DOHH2 (cell line): ENCODE results near the gene KDM6A.

Experiments
- H3F3A ChIP-seq: fragments of 200-600 bp; sonication (generic), shearing (Covaris generic); 2 replicates; pipeline ENCODE4 v1.6.0; 2016; ENCODE audit warnings: antibody characterized with exemption, mild to moderate bottlenecking; ENCODE audit not compliant: control insufficient read depth, insufficient read depth
- H3K27ac ChIP-seq: fragments of 200-600 bp; sonication (generic); 2 replicates; pipeline ENCODE4 v1.5.1; 2014; ENCODE audit warnings: low read depth, mild to moderate bottlenecking, low read length, moderate library complexity
- H3K27me3 ChIP-seq: fragments of 200-600 bp; sonication (generic); 2 replicates; pipeline ENCODE4 v1.6.1; 2014; ENCODE audit warnings: mild to moderate bottlenecking, low read length, mixed read lengths; ENCODE audit not compliant: control insufficient read depth
- H3K36me3 ChIP-seq: fragments of 200-600 bp; sonication (generic); 2 replicates; pipeline ENCODE4 v1.6.1; 2014; ENCODE audit warnings: mild to moderate bottlenecking, low read length, moderate library complexity, mixed read lengths; ENCODE audit not compliant: control insufficient read depth
- H3K4me1 ChIP-seq: fragments of 200-600 bp; sonication (generic); 2 replicates; pipeline ENCODE4 v1.6.1; 2014; ENCODE audit warnings: mild to moderate bottlenecking, low read length, mixed read lengths; ENCODE audit not compliant: control insufficient read depth
- H3K4me2 ChIP-seq: fragments of 200-600 bp; sonication (generic); 2 replicates; pipeline ENCODE4 v1.6.0; 2014; ENCODE audit warnings: mild to moderate bottlenecking, low read length, moderate library complexity
- H3K4me3 ChIP-seq: fragments of 200-600 bp; sonication (generic); 2 replicates; pipeline ENCODE4 v1.5.1; 2014; ENCODE audit warnings: mild to moderate bottlenecking, low read length, mixed read lengths
- H3K79me2 ChIP-seq: fragments of 200-600 bp; sonication (generic); 2 replicates; pipeline ENCODE4 v1.6.1; 2014; ENCODE audit warnings: mild to moderate bottlenecking, low read length, mixed read lengths; ENCODE audit not compliant: control insufficient read depth
- H3K9me2 ChIP-seq: fragments of 200-600 bp; sonication (generic); replicated peaks from 2 replicates; pipeline ENCODE4 v1.6.1; 2014; ENCODE audit warnings: mild to moderate bottlenecking, low read length, mixed read lengths; ENCODE audit not compliant: control insufficient read depth
- H3K9me3 ChIP-seq: fragments of 200-600 bp; sonication (generic); 2 replicates; pipeline ENCODE4 v1.6.1; 2014; ENCODE audit warnings: antibody characterized with exemption, low read length, mixed read lengths; ENCODE audit not compliant: control insufficient read depth, insufficient read depth
- H4K20me1 ChIP-seq: fragments of 200-600 bp; sonication (generic); 2 replicates; pipeline ENCODE4 v1.6.0; 2014; ENCODE audit warnings: low read depth, mild to moderate bottlenecking, antibody characterized with exemption, low read length, moderate library complexity; ENCODE audit not compliant: control insufficient read depth, insufficient read depth
- EZH2phosphoT487 ChIP-seq: fragments of 200-600 bp; sonication (generic); IDR thresholded peaks from 2 replicates; pipeline ENCODE4 v1.6.1; 2017; ENCODE audit warnings: borderline replicate concordance, mild to moderate bottlenecking, antibody characterized with exemption, low read length, moderate library complexity, mixed read lengths
- TF ChIP-seq, protein P1 (sequence below): fragments of 200-600 bp; sonication (generic); IDR thresholded peaks from one replicate; pipeline ENCODE4 v1.5.1; 2014; ENCODE audit warnings: antibody characterized with exemption, mild to moderate bottlenecking, low read depth, low read length; ENCODE audit not compliant: poor library complexity, severe bottlenecking

KDM6A gene

DNA sequence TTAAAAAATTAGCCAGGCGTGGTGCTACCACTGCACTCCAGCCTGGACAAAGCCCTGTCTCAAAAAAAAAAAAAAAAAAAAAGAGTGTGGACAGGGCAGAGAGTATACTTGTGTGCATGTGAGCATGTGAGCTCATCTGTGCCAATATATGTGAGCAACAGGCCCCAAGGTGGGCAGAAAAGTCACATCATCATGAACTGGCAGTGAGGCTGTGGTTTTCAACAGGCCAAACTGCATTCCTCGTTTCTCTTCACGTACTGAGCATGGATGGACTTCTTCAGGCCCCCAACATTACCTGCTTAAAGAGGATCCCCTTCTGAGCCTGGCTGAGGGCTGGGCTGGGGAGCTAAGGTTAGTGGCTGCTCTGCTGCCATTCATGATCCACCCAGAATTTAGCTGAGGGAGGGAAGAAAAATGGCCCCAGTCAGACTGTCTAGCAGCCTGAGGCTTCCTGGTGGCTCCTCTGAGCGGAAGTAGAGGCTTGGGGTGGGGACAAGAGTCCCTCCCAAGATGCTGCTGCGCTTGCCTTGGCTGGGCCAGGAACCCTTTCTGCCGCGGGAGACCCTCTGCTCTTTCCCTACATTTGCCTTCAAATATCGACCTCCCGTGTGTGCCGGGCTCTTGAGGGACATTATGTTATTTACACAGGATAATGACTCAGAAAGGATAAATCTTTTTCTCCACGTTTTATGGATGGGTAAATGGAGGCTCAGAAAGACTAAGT lies 272.7 kb downstream of the KDM6A start:
- Histone ChIP-seq H3K4me1 (no peaks in the 10 kb centered on the region), H3K4me2 (no peak overlapping the region), H3K9me2 (no peaks in the 10 kb centered on the region), H3K79me2 (no peaks in the 10 kb centered on the region), H3K27ac (no peak overlapping the region), H3K9me3 (no peaks in the 10 kb centered on the region), H3K27me3 (no peaks in the 10 kb centered on the region), H3F3A (no peaks in the 10 kb centered on the region), H3K36me3 (no peaks in the 10 kb centered on the region), H3K4me3 (no peak overlapping the region), H4K20me1 (no peaks in the 10 kb centered on the region)
- TF ChIP-seq, protein P1, sequence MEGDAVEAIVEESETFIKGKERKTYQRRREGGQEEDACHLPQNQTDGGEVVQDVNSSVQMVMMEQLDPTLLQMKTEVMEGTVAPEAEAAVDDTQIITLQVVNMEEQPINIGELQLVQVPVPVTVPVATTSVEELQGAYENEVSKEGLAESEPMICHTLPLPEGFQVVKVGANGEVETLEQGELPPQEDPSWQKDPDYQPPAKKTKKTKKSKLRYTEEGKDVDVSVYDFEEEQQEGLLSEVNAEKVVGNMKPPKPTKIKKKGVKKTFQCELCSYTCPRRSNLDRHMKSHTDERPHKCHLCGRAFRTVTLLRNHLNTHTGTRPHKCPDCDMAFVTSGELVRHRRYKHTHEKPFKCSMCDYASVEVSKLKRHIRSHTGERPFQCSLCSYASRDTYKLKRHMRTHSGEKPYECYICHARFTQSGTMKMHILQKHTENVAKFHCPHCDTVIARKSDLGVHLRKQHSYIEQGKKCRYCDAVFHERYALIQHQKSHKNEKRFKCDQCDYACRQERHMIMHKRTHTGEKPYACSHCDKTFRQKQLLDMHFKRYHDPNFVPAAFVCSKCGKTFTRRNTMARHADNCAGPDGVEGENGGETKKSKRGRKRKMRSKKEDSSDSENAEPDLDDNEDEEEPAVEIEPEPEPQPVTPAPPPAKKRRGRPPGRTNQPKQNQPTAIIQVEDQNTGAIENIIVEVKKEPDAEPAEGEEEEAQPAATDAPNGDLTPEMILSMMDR = no peak
- no peak for TF ChIP-seq EZH2phosphoT487

DNA sequence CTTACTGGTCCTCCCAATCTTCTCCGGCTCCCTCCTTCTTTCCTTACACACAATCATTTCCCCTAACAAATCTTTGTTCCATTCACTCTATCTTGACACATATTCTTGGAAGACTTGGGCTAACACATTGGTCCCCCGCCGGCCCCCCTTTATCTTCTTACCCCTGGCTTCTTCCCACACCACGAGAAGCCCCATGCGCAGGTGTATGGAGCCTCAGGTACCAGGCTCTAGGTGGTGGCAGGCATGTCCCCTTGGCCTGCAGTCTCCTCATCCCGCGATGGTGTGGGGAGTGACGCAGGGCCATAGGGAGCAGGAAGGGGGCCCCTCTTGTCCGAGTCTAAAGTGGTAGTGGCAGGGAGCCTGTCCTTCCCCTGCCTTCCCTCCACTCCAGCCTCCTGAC lies 277.8 kb downstream of the KDM6A start:
- H3K9me3 ChIP-seq = no peaks in the 10 kb centered on the region
- no peaks in the 10 kb centered on the region for H4K20me1 ChIP-seq
- no peaks in the 10 kb centered on the region for H3F3A ChIP-seq
- TF ChIP-seq EZH2phosphoT487 = no peak
- TF ChIP-seq, protein P1 = no peak
- no peaks in the 10 kb centered on the region for H3K27me3 ChIP-seq
- no peak overlapping the region for H3K4me2 ChIP-seq
- no peaks in the 10 kb centered on the region for H3K4me1 ChIP-seq
- no peak overlapping the region for H3K27ac ChIP-seq
- no peak overlapping the region for H3K4me3 ChIP-seq
- H3K9me2 ChIP-seq = no peaks in the 10 kb centered on the region
- no peaks in the 10 kb centered on the region for H3K79me2 ChIP-seq
- no peaks in the 10 kb centered on the region for H3K36me3 ChIP-seq

DNA sequence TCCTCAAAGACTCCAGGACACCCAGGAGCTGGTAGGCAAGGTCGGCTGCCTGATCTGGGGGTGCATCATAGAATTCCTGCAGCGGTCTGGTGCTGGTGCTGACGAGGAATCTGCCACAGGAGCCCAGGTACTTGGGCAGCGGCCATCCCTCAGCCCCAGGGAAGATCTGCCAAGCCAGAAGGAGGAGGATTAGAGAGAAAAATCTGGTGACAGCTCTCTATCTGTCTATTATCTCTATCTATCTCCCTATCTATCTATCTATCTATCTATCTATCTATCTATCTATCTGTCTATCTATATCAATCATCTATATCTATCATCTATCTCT lies 281.0 kb downstream of the KDM6A start:
- Histone ChIP-seq H3K36me3 (no peaks in the 10 kb centered on the region), H3K9me3 (no peaks in the 10 kb centered on the region), H3K27ac (no peak overlapping the region), H3K4me3 (no peak overlapping the region), H3K79me2 (no peaks in the 10 kb centered on the region), H4K20me1 (no peaks in the 10 kb centered on the region), H3K4me1 (no peaks in the 10 kb centered on the region), H3K4me2 (no peak overlapping the region), H3F3A (no peaks in the 10 kb centered on the region), H3K9me2 (no peaks in the 10 kb centered on the region), H3K27me3 (no peaks in the 10 kb centered on the region)
- TF ChIP-seq, protein P1 = no peak
- TF ChIP-seq EZH2phosphoT487 = no peak
